ENCODE measurements around the gene PEX5.
"Not testable (repeated sequence)": the region's sequence is repeated elsewhere in the genome, so short reads cannot be mapped to it uniquely, and the experiment has no call there.

Gene PEX5

DNA sequence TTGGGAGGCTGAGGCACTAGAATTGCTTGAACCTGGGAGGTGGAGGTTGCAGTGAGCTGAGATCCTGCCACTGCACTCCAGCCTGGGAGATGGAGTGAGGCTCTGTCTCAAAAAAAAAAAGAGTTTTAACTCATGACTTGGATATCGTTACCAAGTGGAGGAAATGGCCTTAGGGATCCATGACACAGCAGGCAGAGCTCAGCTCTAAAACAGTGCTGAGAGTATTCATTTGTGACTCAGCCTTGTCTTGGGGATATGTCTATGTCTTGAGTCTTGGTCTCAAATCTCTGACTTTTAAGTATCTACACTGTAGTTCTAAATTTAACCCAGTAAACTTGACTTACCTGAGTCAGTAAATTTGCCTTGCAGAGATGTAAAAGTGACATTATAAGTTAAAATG lies 8.8 kb upstream of the PEX5 start:
- Histone ChIP-seq H3K9me3 (ENCODE audit: severe bottlenecking) (no peaks in the 10 kb centered on the region), H3K36me3 (ENCODE audit: low read depth) (no peaks in the 10 kb centered on the region), H3K27ac (ENCODE audit: poor library complexity, severe bottlenecking) (no peak overlapping the region), H3K27me3 (ENCODE audit: insufficient read depth, poor library complexity, severe bottlenecking) (no peaks in the 10 kb centered on the region), H3K4me1 (ENCODE audit: insufficient read depth, poor library complexity, severe bottlenecking) (no peaks in the 10 kb centered on the region), H3K4me3 (ENCODE audit: severe bottlenecking) (no peak overlapping the region)
- TF ChIP-seq, protein P1, sequence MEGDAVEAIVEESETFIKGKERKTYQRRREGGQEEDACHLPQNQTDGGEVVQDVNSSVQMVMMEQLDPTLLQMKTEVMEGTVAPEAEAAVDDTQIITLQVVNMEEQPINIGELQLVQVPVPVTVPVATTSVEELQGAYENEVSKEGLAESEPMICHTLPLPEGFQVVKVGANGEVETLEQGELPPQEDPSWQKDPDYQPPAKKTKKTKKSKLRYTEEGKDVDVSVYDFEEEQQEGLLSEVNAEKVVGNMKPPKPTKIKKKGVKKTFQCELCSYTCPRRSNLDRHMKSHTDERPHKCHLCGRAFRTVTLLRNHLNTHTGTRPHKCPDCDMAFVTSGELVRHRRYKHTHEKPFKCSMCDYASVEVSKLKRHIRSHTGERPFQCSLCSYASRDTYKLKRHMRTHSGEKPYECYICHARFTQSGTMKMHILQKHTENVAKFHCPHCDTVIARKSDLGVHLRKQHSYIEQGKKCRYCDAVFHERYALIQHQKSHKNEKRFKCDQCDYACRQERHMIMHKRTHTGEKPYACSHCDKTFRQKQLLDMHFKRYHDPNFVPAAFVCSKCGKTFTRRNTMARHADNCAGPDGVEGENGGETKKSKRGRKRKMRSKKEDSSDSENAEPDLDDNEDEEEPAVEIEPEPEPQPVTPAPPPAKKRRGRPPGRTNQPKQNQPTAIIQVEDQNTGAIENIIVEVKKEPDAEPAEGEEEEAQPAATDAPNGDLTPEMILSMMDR (IDR thresholded peaks at IDR 0.05; ENCODE audit: poor library complexity, severe bottlenecking) = no peak
- DNase-seq (ENCODE audit: low spot score) (no peak), ATAC-seq (ENCODE audit: low read depth) (no peak)

DNA sequence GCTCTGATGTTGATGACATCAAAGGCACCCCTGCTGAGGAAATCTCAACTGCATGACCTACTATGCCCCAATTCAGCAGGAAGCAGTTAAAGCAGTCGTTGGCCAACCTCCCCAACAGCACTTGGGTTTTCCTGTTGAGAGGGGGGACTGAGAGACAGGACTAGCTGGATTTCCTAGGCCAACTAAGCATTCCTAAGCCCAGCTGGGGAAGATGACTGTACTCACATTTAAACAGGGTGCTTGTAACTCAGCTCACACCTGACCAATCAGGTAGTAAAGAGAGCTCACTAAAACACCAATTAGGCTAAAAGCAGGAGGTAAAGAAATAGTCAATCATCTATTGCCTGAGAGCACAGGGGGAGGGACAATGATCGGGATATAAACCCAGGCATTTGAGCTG lies 3.4 kb upstream of the PEX5 start:
- H3K27me3 ChIP-seq (ENCODE audit: insufficient read depth, poor library complexity, severe bottlenecking); H3K4me3 ChIP-seq (ENCODE audit: severe bottlenecking); H3K27ac ChIP-seq (ENCODE audit: poor library complexity, severe bottlenecking); H3K4me1 ChIP-seq (ENCODE audit: insufficient read depth, poor library complexity, severe bottlenecking); DNase-seq (ENCODE audit: low spot score); H3K36me3 ChIP-seq (ENCODE audit: low read depth); H3K9me3 ChIP-seq (ENCODE audit: severe bottlenecking); ATAC-seq (ENCODE audit: low read depth): not testable (repeated sequence)

DNA sequence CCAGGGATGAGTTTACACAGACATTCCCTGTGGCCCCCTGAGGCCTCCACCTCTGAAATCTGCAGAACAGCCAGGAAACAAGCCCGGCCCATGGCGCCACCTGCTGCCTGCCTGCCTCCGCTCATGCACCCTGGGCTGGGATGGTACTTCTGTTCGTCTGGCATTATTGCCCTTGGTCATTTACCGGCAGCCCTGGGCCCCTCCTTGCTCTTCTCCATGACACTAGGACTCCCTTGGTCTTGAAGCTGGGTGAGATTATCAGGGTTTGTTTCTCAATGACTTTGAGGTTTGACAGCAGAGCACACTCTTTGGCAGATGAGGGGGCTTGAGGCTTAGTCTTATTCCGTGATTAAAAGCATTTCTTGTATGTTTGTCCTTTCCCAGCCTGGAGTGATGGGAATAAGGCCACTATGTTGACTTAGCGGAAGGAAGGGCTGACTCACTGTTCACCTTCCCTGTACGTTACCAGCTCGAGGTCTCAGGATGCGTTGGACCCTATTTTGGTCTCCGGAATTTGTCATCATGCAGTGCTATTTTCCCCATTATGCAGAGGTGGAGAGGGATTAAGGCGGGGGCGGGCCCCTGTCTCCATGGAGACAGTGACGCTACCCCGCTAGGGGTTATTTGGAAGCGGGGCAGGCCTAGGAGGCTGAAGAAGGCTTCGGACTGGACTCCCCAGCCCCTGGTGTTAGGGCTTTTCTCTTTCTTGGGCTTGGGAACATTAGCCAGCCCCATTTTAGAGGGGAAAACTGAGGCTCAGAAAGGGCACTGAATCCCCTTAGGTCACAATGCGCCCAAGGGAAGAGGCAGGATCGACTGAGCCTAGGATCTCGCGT lies 706 bp upstream of the PEX5 start:
- peaks cover 3% of the 10 kb centered on the region for H3K4me1 ChIP-seq (ENCODE audit: insufficient read depth, poor library complexity, severe bottlenecking)
- peak overlapping the region; percentile 46 for H3K4me3 ChIP-seq (ENCODE audit: severe bottlenecking)
- ATAC-seq (ENCODE audit: low read depth) (peak; percentile 54), DNase-seq (ENCODE audit: low spot score) (no peak)
- peak overlapping the region; percentile 43 for H3K27ac ChIP-seq (ENCODE audit: poor library complexity, severe bottlenecking)
- TF ChIP-seq, protein P1 (IDR thresholded peaks at IDR 0.05; ENCODE audit: poor library complexity, severe bottlenecking) = peak; percentile 41
- H3K9me3 ChIP-seq (ENCODE audit: severe bottlenecking) = no peaks in the 10 kb centered on the region
- no peaks in the 10 kb centered on the region for H3K27me3 ChIP-seq (ENCODE audit: insufficient read depth, poor library complexity, severe bottlenecking)
- H3K36me3 ChIP-seq (ENCODE audit: low read depth) = peaks cover 6% of the 10 kb centered on the region; the same call in 1 of the 2 replicates

DNA sequence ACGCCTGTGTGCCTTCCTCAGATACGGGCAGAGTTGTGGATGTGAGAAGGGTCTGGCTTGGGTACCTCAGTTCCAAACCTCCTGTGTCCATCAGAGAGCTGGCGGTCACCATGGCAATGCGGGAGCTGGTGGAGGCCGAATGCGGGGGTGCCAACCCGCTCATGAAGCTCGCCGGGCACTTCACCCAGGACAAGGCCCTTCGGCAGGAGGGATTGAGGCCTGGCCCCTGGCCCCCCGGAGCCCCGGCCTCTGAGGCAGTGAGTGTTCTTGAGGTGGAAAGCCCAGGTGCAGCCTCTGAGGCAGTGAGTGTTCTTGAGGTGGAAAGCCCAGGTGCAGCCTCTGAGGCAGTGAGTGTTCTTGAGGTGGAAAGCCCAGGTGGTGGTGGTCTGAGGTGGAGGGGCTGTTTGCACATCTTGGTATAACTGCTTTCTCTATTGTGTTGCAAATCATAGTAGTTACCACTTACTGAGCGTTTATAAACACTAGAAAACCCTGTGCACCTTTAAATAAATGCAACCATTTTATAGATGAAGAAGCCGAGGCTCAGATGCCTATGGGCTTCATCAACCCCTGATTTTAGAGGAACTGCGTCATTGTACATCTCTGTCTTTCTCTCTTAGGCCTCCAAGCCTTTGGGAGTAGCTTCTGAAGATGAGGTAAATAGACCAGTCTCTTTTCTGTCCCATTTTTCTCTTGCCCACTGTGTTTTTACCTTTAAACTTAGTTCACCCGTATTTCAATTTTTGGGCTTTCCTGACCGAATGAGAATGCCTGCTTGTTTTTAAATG lies 976 bp downstream of the PEX5 start:
- H3K27ac ChIP-seq (ENCODE audit: poor library complexity, severe bottlenecking) = peak overlapping the region; percentile 43
- TF ChIP-seq, protein P1 (IDR thresholded peaks at IDR 0.05; ENCODE audit: poor library complexity, severe bottlenecking) = no peak
- DNase-seq (ENCODE audit: low spot score) (no peak), ATAC-seq (ENCODE audit: low read depth) (peak; percentile 33; the same call in 1 of the 3 replicates)
- peak overlapping the region; percentile 46 for H3K4me3 ChIP-seq (ENCODE audit: severe bottlenecking)
- H3K9me3 ChIP-seq (ENCODE audit: severe bottlenecking) = no peaks in the 10 kb centered on the region
- peaks cover 3% of the 10 kb centered on the region for H3K4me1 ChIP-seq (ENCODE audit: insufficient read depth, poor library complexity, severe bottlenecking)
- H3K36me3 ChIP-seq (ENCODE audit: low read depth) = peaks cover 6% of the 10 kb centered on the region; the same call in 1 of the 2 replicates
- H3K27me3 ChIP-seq (ENCODE audit: insufficient read depth, poor library complexity, severe bottlenecking) = no peaks in the 10 kb centered on the region

DNA sequence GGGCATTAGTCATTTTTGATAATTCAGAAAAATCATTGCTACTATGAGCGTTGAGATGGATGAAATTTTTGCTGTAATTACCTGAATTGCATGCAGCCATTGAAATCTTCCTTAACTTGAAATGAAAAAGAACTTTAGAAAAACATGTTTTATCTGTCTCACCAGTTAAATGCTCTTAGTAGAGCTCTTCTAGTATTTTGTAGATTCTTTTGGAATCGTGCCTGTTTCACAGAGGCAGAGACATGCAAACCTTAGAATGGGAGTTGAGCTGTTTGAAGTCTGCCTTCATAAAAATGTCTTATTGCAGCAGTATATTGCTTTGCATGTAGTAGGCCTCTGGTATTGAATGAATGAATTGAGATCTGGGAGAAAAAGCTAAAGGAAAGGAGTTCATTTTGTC lies 4.2 kb downstream of the PEX5 start:
- H3K36me3 ChIP-seq (ENCODE audit: low read depth) = peaks cover 6% of the 10 kb centered on the region; the same call in 1 of the 2 replicates
- TF ChIP-seq, protein P1 (IDR thresholded peaks at IDR 0.05; ENCODE audit: poor library complexity, severe bottlenecking) = no peak
- H3K4me1 ChIP-seq (ENCODE audit: insufficient read depth, poor library complexity, severe bottlenecking) = peaks cover 1% of the 10 kb centered on the region
- ATAC-seq (ENCODE audit: low read depth) (no peak), DNase-seq (ENCODE audit: low spot score) (no peak)
- no peaks in the 10 kb centered on the region for H3K27me3 ChIP-seq (ENCODE audit: insufficient read depth, poor library complexity, severe bottlenecking)
- no peak overlapping the region for H3K4me3 ChIP-seq (ENCODE audit: severe bottlenecking)
- no peak overlapping the region for H3K27ac ChIP-seq (ENCODE audit: poor library complexity, severe bottlenecking)
- H3K9me3 ChIP-seq (ENCODE audit: severe bottlenecking) = no peaks in the 10 kb centered on the region
